OCI-LY1 (cell line): ENCODE results near the gene RNF144B.

Experiments used
- EZH2 ChIP-seq: fragments of 200-600 bp; sonication (generic), shearing (Covaris generic); IDR thresholded peaks from 2 replicates; pipeline ENCODE4 v1.8.0; 2017; ENCODE audit warnings: borderline replicate concordance, mixed run types, mild to moderate bottlenecking, antibody characterized with exemption, low read length, moderate library complexity, mixed read lengths
- TF ChIP-seq, protein P1 (sequence below): fragments of 200-600 bp; sonication (generic), shearing (Covaris generic); IDR thresholded peaks from 2 replicates; pipeline ENCODE4 v1.5.1; 2017; ENCODE audit warnings: mild to moderate bottlenecking, antibody characterized with exemption, low read length, moderate library complexity, mixed read lengths

DNA sequence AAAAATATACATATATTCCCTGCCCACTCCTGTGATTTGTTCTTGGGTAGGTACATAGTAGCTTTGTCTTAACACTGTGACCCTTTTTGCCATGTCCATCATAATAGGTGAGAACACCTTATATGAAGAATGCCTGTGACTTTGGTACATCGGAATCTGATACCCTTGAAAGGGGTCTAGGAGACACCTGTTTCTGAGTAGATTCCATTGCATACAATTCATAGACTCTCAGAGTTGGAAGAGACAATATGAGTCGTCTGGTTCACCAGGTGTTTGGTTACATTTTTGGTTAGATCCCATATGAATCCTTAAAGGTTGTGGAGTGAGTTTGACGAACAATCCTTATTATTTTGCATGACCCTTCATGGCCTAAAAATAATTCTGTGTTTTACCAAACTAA is 36.3 kb downstream of the RNF144B start:
- TF ChIP-seq, protein P1, sequence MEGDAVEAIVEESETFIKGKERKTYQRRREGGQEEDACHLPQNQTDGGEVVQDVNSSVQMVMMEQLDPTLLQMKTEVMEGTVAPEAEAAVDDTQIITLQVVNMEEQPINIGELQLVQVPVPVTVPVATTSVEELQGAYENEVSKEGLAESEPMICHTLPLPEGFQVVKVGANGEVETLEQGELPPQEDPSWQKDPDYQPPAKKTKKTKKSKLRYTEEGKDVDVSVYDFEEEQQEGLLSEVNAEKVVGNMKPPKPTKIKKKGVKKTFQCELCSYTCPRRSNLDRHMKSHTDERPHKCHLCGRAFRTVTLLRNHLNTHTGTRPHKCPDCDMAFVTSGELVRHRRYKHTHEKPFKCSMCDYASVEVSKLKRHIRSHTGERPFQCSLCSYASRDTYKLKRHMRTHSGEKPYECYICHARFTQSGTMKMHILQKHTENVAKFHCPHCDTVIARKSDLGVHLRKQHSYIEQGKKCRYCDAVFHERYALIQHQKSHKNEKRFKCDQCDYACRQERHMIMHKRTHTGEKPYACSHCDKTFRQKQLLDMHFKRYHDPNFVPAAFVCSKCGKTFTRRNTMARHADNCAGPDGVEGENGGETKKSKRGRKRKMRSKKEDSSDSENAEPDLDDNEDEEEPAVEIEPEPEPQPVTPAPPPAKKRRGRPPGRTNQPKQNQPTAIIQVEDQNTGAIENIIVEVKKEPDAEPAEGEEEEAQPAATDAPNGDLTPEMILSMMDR, result no peak
- no peak for TF ChIP-seq EZH2
